Natural killer cell (primary cell): ENCODE results near the gene GUCY2C. TPM values are rescaled to one million over a fixed set of nuclear protein-coding genes. Genes with fewer than 3 reads are reported as not detected.

ENCODE experiments used
- ATAC-seq, 3 donors: fragments of 150-1000 bp in 2 of 3; fragments of 200-7000 bp in 1 of 3; cut with Tn5 transposase; 1 replicate in 1 of 3; 2 replicates in 2 of 3; pipeline ENCODE4 v1.10.0; 2021; ENCODE audit warnings: mild to moderate bottlenecking in 2 of 3, moderate library complexity in 2 of 3
- DNase-seq, 2 donors: peaks; one replicate each; pipeline versions ENCODE4 v3.0.0 to v3.0.0-alpha.2; 2013 to 2021; ENCODE audit warnings: mixed read lengths in 1 of 2
- H3K27ac ChIP-seq: one replicate; pipeline ENCODE4 v1.5.1; 2013; ENCODE audit warnings: mild to moderate bottlenecking, low read length
- H3K27me3 ChIP-seq: one replicate; pipeline ENCODE4 v1.6.1; 2013; ENCODE audit warnings: low read length; ENCODE audit not compliant: control insufficient read depth, insufficient read depth
- H3K36me3 ChIP-seq: one replicate; pipeline ENCODE4 v1.6.1; 2013; ENCODE audit warnings: low read length; ENCODE audit not compliant: control insufficient read depth, insufficient read depth
- H3K4me1 ChIP-seq: one replicate; pipeline ENCODE4 v1.6.1; 2013; ENCODE audit warnings: low read length; ENCODE audit not compliant: control insufficient read depth, insufficient read depth
- H3K4me3 ChIP-seq: one replicate; pipeline ENCODE4 v1.5.1; 2013; ENCODE audit warnings: low read length
- H3K9me3 ChIP-seq: one replicate; pipeline ENCODE4 v1.6.1; 2013; ENCODE audit warnings: low read length; ENCODE audit not compliant: control insufficient read depth, insufficient read depth
- H3K27ac Mint-ChIP-seq, 2 donors: one replicate each; pipeline ENCODE4 v1.8.0; 2022; ENCODE audit warnings: mild to moderate bottlenecking in 2 of 2, mixed read lengths in 2 of 2, moderate library complexity in 1 of 2
- H3K27me3 Mint-ChIP-seq, 2 donors: one replicate each; pipeline ENCODE4 v1.8.0; 2022; ENCODE audit warnings: low read depth in 2 of 2, mixed read lengths in 2 of 2
- H3K36me3 Mint-ChIP-seq: one replicate; pipeline ENCODE4 v1.8.0; 2022; ENCODE audit warnings: mixed read lengths
- H3K4me1 Mint-ChIP-seq, 2 donors: one replicate each; pipeline ENCODE4 v1.8.0; 2022; ENCODE audit warnings: mixed read lengths in 2 of 2
- H3K4me3 Mint-ChIP-seq: one replicate; pipeline ENCODE4 v1.8.0; 2022; ENCODE audit warnings: mild to moderate bottlenecking, moderate library complexity, mixed read lengths
- H3K9me3 Mint-ChIP-seq, 2 donors: one replicate each; pipeline ENCODE4 v1.8.0; 2022; ENCODE audit warnings: mixed read lengths in 2 of 2
- WGBS: methylation state at CpG from one replicate; pipeline ENCODE4 v1.1.7; 2013; ENCODE audit warnings: missing lambda C conversion rate; ENCODE audit not compliant: insufficient coverage; 5-methylcytosine and 5-hydroxymethylcytosine counted together
- intact Hi-C: fragments of 100-400 bp; cut with micrococcal nuclease; formaldehyde crosslinking; loops from one replicate; pipeline ENCODE4 v1.14.2; 2022
- total RNA-seq, 4 donors: library from RNA; stranded (reverse); fragments of 120-200 nt in 1 of 4; gene quantifications; one replicate each; pipeline versions ENCODE4 v1.2.3 to v1.2.4, GENCODE V29; 2013 to 2022
- TF ChIP-seq, protein P1 (sequence below): fragments of 200-600 bp; IDR thresholded peaks from one replicate; pipeline ENCODE4 v1.8.0; 2022; ENCODE audit warnings: antibody characterized with exemption

GUCY2C gene
- total RNA-seq, 3 donors from 2014 or later (not counting 1 experiment from before 2014, with no cell fraction given): not detected

- no peak for ATAC-seq
- TF ChIP-seq, protein P1, sequence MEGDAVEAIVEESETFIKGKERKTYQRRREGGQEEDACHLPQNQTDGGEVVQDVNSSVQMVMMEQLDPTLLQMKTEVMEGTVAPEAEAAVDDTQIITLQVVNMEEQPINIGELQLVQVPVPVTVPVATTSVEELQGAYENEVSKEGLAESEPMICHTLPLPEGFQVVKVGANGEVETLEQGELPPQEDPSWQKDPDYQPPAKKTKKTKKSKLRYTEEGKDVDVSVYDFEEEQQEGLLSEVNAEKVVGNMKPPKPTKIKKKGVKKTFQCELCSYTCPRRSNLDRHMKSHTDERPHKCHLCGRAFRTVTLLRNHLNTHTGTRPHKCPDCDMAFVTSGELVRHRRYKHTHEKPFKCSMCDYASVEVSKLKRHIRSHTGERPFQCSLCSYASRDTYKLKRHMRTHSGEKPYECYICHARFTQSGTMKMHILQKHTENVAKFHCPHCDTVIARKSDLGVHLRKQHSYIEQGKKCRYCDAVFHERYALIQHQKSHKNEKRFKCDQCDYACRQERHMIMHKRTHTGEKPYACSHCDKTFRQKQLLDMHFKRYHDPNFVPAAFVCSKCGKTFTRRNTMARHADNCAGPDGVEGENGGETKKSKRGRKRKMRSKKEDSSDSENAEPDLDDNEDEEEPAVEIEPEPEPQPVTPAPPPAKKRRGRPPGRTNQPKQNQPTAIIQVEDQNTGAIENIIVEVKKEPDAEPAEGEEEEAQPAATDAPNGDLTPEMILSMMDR: no peak
- 83% methylated on average over 4 of the region's 4 CpGs for WGBS
- no peaks in the 10 kb centered on the region for H3K36me3 ChIP-seq
- DNase-seq: no peak
- H3K27me3 Mint-ChIP-seq: peaks cover 13 to 17% of the 10 kb centered on the region in 2 donors
- no peak overlapping the region for H3K27ac Mint-ChIP-seq
- no peaks in the 10 kb centered on the region for H3K9me3 ChIP-seq
- no peaks in the 10 kb centered on the region for H3K9me3 Mint-ChIP-seq
- H3K36me3 Mint-ChIP-seq: no peaks in the 10 kb centered on the region
- no peak overlapping the region for H3K4me3 ChIP-seq
- no peaks in the 10 kb centered on the region for H3K27me3 ChIP-seq
- H3K4me1 Mint-ChIP-seq: no peaks in the 10 kb centered on the region
- no peaks in the 10 kb centered on the region for H3K4me1 ChIP-seq
- H3K27ac ChIP-seq: no peak overlapping the region
- intact Hi-C loops: no loop called here
- H3K4me3 Mint-ChIP-seq: no peak overlapping the region
Measured at GRCh38 chr12:14700935-14701334, 4.5 kb upstream of the GUCY2C start.

GRCh38 chr12:14699923-14700322, 3.5 kb upstream of the GUCY2C start:
- Mint-ChIP-seq H3K9me3 (no peaks in the 10 kb centered on the region), H3K36me3 (no peaks in the 10 kb centered on the region), H3K27me3 (peaks cover 12 to 17% of the 10 kb centered on the region in 2 donors), H3K27ac (no peak overlapping the region), H3K4me1 (no peaks in the 10 kb centered on the region), H3K4me3 (no peak overlapping the region)
- H3K9me3 ChIP-seq: no peaks in the 10 kb centered on the region
- no peak overlapping the region for H3K27ac ChIP-seq
- DNase-seq: no peak
- no peak overlapping the region for H3K4me3 ChIP-seq
- intact Hi-C loops: no loop called here
- H3K27me3 ChIP-seq: no peaks in the 10 kb centered on the region
- 85% methylated on average over 2 of the region's 2 CpGs for WGBS
- TF ChIP-seq, protein P1: no peak
- no peaks in the 10 kb centered on the region for H3K36me3 ChIP-seq
- no peaks in the 10 kb centered on the region for H3K4me1 ChIP-seq
- ATAC-seq: no peak

GRCh38 chr12:14698555-14698954, 2.2 kb upstream of the GUCY2C start:
- no peaks in the 10 kb centered on the region for H3K4me1 ChIP-seq
- H3K4me3 Mint-ChIP-seq: no peak overlapping the region
- TF ChIP-seq, protein P1: no peak
- H3K4me1 Mint-ChIP-seq: peaks cover 0 to 5% of the 10 kb centered on the region in 2 donors
- no peaks in the 10 kb centered on the region for H3K36me3 ChIP-seq
- ATAC-seq (no peak), DNase-seq (no peak)
- H3K27me3 Mint-ChIP-seq: peaks cover 14 to 28% of the 10 kb centered on the region in 2 donors
- H3K36me3 Mint-ChIP-seq: no peaks in the 10 kb centered on the region
- no peak overlapping the region for H3K27ac Mint-ChIP-seq
- no peaks in the 10 kb centered on the region for H3K9me3 ChIP-seq
- H3K27me3 ChIP-seq: no peaks in the 10 kb centered on the region
- H3K9me3 Mint-ChIP-seq: no peaks in the 10 kb centered on the region
- intact Hi-C loops: no loop called here
- H3K4me3 ChIP-seq: no peak overlapping the region
- H3K27ac ChIP-seq: no peak overlapping the region

GRCh38 chr12:14695715-14696141, 671 bp downstream of the GUCY2C start:
- TF ChIP-seq, protein P1: no peak
- Histone ChIP-seq H3K9me3 (no peaks in the 10 kb centered on the region), H3K27me3 (no peaks in the 10 kb centered on the region), H3K27ac (no peak overlapping the region), H3K4me3 (no peak overlapping the region), H3K4me1 (no peaks in the 10 kb centered on the region), H3K36me3 (no peaks in the 10 kb centered on the region)
- 86% methylated on average over 5 of the region's 5 CpGs for WGBS
- H3K27ac Mint-ChIP-seq: no peak overlapping the region
- H3K27me3 Mint-ChIP-seq: peaks cover 20 to 43% of the 10 kb centered on the region in 2 donors
- no peak for ATAC-seq
- H3K9me3 Mint-ChIP-seq: no peaks in the 10 kb centered on the region
- H3K4me3 Mint-ChIP-seq: no peak overlapping the region
- no peak for DNase-seq
- intact Hi-C loops: no loop called here
- no peaks in the 10 kb centered on the region for H3K36me3 Mint-ChIP-seq
- peaks cover 0 to 5% of the 10 kb centered on the region in 2 donors for H3K4me1 Mint-ChIP-seq
